Uterus (tissue), 2 donors: ENCODE results near the gene AK2.

ENCODE experiments used
- POLR2A ChIP-seq, 2 donors: fragments of 450-650 bp; IDR thresholded peaks; one replicate each; pipeline ENCODE4 v1.6.1; 2016; ENCODE audit warnings: antibody characterized with exemption in 2 of 2, mild to moderate bottlenecking in 1 of 2, moderate library complexity in 1 of 2
- TF ChIP-seq, protein P1 (sequence below), 4 experiments: fragments of 200-600 bp in 2 of 4; fragments of 450-650 bp in 2 of 4; sonication (generic) in 2 of 4; IDR thresholded peaks; one replicate each; pipeline ENCODE4 v1.5.1; 2016 to 2019; ENCODE audit warnings: antibody characterized with exemption in 4 of 4, mild to moderate bottlenecking in 2 of 4, moderate library complexity in 1 of 4

DNA sequence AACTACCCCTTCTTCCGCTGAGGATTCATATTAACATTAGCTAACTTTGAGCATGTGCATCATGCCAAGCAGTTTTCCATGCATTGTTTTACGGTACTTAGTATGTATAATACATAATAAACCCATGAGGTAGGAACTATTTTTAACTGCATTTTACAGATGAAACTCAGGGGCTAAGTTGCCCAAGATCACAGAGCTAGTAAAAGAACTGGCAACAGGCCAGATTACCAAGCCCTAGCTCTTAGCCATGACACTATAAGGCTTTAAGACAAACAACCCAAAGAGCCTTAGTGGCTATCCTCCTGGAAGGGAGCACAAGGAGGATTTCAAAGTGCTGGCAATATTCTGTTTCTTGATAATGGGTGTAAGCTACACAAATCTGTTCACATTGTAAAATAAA, 6.1 kb downstream of the AK2 start:
- TF ChIP-seq, protein P1, sequence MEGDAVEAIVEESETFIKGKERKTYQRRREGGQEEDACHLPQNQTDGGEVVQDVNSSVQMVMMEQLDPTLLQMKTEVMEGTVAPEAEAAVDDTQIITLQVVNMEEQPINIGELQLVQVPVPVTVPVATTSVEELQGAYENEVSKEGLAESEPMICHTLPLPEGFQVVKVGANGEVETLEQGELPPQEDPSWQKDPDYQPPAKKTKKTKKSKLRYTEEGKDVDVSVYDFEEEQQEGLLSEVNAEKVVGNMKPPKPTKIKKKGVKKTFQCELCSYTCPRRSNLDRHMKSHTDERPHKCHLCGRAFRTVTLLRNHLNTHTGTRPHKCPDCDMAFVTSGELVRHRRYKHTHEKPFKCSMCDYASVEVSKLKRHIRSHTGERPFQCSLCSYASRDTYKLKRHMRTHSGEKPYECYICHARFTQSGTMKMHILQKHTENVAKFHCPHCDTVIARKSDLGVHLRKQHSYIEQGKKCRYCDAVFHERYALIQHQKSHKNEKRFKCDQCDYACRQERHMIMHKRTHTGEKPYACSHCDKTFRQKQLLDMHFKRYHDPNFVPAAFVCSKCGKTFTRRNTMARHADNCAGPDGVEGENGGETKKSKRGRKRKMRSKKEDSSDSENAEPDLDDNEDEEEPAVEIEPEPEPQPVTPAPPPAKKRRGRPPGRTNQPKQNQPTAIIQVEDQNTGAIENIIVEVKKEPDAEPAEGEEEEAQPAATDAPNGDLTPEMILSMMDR (IDR thresholded peaks at IDR 0.05) = no peak
- TF ChIP-seq POLR2A (IDR thresholded peaks at IDR 0.05) = no peak
